ENCODE data around the gene ADAP1.

- no peak for TF ChIP-seq CTCF (conservative IDR thresholded peaks at IDR 0.05; ENCODE audit: low read length)
- no peak for TF ChIP-seq EZH2phosphoT487 (IDR thresholded peaks at IDR 0.05; ENCODE audit: borderline replicate concordance)
Measured at GRCh38 chr7:894927-895450, 59.5 kb downstream of the ADAP1 start.

Data from Loucy (cell line).